CD4-positive, alpha-beta T cell treated with Interleukin-4 for 1 hour (primary cell): ENCODE results near the gene VPS8.
A peak's percentile ranks its signal among the peaks of the same experiment; 100 is the strongest.

Experiments
- DNase-seq, 2 donors: peaks; one replicate each; pipeline ENCODE4 v3.0.0-alpha.2; 2020 to 2022

Gene VPS8, protein sequence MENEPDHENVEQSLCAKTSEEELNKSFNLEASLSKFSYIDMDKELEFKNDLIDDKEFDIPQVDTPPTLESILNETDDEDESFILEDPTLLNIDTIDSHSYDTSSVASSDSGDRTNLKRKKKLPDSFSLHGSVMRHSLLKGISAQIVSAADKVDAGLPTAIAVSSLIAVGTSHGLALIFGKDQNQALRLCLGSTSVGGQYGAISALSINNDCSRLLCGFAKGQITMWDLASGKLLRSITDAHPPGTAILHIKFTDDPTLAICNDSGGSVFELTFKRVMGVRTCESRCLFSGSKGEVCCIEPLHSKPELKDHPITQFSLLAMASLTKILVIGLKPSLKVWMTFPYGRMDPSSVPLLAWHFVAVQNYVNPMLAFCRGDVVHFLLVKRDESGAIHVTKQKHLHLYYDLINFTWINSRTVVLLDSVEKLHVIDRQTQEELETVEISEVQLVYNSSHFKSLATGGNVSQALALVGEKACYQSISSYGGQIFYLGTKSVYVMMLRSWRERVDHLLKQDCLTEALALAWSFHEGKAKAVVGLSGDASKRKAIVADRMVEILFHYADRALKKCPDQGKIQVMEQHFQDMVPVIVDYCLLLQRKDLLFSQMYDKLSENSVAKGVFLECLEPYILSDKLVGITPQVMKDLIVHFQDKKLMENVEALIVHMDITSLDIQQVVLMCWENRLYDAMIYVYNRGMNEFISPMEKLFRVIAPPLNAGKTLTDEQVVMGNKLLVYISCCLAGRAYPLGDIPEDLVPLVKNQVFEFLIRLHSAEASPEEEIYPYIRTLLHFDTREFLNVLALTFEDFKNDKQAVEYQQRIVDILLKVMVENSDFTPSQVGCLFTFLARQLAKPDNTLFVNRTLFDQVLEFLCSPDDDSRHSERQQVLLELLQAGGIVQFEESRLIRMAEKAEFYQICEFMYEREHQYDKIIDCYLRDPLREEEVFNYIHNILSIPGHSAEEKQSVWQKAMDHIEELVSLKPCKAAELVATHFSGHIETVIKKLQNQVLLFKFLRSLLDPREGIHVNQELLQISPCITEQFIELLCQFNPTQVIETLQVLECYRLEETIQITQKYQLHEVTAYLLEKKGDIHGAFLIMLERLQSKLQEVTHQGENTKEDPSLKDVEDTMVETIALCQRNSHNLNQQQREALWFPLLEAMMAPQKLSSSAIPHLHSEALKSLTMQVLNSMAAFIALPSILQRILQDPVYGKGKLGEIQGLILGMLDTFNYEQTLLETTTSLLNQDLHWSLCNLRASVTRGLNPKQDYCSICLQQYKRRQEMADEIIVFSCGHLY (N-terminal part only)

GRCh38 chr3:184811999-184812661, at the start of gene VPS8:
Gene VPS8 (plus strand): TSS chr3:184812166. CDS start chr3:184824633, 12,467 bp downstream.
- peak; percentile 96 for DNase-seq

DNA sequence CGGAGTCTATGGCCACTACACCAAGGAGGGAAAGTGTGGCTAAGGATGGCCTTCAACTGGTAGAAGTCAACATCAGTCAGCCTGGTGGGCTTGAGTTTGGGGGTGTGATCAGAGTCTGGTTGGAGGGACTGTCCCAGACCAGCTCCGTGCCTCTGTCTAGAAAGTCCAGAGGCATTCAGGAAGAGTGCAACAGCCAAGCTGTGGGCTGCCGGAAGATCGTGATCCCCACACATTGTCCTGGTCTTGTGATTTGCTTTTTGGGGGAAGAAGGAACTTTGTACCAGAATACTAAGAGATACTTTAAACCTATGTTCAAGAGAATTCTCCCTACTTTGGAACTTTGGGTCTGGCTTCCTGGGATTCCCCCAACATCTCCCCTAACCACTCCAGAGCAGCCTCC, 47.8 kb upstream of the VPS8 start:
- no peak for DNase-seq

- DNase-seq = no peak
Observed at GRCh38 chr3:184765047-184765729, 46.8 kb upstream of the VPS8 start.

DNA sequence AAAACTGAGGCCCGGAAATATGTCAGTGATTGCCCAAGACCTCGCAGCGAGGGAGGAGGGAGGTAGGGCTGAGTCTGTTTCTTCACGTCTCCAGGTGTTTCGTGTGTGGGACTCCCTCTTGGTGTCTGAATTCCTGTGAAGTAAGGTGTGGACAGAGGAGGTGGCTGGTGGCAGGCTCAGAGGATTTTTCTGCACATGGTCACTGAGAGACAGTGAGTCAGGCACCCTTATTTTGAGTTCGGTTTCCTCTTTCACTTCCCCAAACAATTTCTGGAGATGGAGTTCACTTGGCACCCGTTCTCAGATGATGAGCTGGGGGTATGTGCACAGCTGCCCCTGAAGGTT, 46.3 kb upstream of the VPS8 start:
- peak; percentile 9 to 43 for DNase-seq

- DNase-seq = no peak
Observed at GRCh38 chr3:184766555-184767261, 45.3 kb upstream of the VPS8 start.

- DNase-seq = no peak
Observed at GRCh38 chr3:184767377-184767776, 44.6 kb upstream of the VPS8 start.

DNA sequence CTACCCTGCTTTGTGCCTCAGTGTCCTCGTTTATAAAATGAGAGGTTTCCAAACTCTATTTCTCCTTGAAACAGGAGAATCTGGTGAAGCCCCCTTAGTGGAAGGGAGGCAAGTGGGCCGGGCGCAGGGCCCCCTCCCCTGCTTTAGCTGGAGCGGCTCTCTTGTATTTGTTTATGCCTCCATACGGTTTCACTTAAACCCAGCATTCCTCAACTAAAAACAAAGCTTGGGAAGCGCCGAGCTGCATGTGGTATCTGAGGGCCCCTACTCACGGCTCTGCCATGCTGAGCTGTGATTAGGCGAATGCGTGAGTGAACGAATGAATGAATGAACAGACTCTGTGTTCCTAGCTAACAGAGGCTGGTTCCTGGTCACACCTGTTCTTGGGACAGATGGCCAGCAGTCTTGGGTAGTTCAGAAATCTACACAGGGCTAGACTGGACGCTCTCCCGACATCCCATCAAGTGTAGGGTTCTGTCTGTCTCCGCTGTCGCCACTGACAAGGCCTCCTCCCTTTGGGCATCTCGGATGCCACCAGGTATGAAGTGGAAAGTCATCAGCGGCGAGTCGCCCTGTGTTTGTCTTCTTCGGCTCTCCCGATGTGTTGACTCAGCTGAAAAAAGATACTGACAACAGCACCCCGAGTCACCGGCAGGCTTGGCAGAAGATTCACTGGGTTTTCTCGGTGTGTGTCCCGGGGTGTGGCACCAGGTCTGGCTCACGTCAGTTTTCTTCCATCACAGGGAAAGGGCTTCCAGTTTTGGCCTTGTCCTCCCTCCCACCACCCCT, 42.4 kb upstream of the VPS8 start:
- no peak for DNase-seq

GRCh38 chr3:184770541-184770940, 41.4 kb upstream of the VPS8 start:
- DNase-seq = no peak

DNA sequence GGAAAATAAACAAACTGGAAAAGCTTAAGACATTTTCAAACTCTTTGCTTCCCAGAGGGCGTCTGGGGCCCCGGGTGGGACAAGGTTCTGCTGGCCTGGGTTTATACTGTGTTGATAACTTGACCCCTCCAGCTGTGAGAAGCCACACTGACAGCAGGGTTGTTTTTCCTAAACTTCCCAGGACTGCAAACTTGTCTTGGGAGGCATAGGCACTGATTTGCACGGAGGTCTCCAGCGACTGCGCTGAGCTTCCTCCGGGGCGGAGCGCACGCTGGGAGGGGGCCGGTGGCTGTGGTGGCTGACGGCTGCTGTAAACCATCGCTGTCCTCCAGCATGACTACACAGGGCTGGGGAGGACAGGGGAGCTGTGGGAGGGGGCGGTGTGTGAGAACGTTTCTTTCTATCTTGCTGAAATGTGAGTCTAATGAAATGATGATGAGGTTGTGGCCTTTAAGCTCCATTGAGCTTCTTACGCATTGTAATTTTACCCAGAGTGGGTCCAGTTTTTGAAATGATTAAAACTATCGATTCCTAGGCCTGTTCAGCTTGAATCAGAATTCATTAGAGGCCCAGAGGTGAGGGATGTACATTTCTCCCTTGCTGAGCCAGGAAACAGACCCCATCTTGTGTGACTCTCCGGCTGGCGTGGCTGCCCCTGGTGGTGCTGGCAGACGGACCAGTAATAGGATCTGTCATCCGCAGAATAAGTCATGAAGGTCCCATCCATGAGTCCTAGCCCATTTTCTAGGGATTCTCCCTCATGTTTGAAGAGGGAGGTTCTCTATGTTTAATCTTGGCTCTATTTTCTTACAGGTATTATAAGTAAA, 40.5 kb upstream of the VPS8 start:
- DNase-seq = no peak

GRCh38 chr3:184772667-184773272, 39.2 kb upstream of the VPS8 start:
- no peak for DNase-seq

DNA sequence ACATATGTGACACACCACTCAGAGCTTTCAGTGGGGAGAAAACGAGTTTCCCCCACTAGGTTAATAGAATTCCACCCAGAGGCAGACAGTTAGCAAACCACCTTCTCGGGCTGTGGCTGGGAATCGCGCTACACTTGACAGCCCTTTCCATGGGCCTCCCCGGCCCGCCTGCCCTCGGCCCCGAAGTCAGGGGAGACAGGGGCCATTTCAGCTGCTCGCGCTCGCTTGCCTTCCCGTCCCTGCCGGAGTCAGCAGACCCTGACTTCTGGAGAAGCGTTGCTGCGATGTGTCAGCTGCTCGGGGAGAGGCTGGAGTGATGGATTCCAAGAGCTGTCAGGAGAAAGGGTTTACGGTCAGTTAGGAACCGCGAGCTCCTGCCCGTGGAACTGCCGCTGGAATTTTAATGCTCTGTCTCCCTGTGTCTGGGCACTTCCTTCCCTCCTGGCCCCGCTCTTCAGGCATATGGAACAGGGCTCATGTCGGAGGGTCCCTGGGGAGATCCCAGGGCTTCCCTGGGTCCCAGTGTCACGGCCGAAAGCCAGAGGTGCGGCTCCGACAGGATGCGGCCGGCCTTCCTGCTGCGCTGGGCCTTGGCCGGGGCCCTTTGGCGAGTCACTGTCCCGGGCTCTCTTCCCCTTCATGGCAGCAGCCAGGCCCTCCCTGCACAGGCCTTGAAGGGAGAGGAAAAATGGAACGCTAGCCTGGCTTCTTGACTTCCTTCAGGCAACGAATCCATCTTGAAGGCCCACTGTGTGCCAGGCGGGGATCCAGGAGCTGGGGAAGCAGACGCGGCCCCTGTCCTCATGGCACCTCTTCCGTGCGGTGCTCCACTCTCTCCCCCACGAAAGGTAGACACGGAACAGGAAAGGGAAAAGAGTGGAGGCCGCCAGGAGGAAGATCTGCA, 38.4 kb upstream of the VPS8 start:
- no peak for DNase-seq

DNA sequence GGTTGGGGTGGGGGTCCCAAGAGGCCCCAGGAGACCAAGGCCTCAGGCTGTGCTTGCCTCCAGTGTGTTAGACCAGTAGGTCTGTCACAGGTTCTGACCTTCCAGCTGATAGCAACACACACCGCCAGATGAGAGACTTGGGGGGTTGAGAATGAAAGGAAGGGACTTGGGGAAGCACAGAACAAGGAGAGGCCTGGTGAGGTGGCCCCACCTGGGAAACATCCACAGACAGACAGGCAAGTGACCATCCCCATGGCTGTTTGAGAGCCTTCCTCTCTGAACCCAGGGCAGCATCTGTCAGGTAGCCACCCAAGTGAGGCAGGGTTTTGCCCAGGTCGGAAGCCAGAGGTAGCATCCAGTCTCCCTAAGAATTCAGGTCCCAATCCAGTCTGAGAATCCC, 35.0 kb upstream of the VPS8 start:
- DNase-seq = no peak

GRCh38 chr3:184777566-184778356, 34.2 kb upstream of the VPS8 start:
- DNase-seq = peak; percentile 85 to 89

GRCh38 chr3:184778426-184779332, 33.3 kb upstream of the VPS8 start:
- no peak for DNase-seq

GRCh38 chr3:184780981-184781515, 30.9 kb upstream of the VPS8 start:
- DNase-seq = no peak

GRCh38 chr3:184781801-184782200, 30.2 kb upstream of the VPS8 start:
- DNase-seq = no peak
